GM12873 (cell line): ENCODE measurements around the gene ASPRV1.

Experiments used
- TF ChIP-seq, protein P1 (sequence below): IDR thresholded peaks from 2 replicates; pipeline ENCODE4 v1.5.1; 2012; ENCODE audit warnings: low read depth, mild to moderate bottlenecking, moderate library complexity, low read length, control low read depth; ENCODE audit not compliant: insufficient read depth; ENCODE audit errors: missing control alignments

The ASPRV1 gene

DNA sequence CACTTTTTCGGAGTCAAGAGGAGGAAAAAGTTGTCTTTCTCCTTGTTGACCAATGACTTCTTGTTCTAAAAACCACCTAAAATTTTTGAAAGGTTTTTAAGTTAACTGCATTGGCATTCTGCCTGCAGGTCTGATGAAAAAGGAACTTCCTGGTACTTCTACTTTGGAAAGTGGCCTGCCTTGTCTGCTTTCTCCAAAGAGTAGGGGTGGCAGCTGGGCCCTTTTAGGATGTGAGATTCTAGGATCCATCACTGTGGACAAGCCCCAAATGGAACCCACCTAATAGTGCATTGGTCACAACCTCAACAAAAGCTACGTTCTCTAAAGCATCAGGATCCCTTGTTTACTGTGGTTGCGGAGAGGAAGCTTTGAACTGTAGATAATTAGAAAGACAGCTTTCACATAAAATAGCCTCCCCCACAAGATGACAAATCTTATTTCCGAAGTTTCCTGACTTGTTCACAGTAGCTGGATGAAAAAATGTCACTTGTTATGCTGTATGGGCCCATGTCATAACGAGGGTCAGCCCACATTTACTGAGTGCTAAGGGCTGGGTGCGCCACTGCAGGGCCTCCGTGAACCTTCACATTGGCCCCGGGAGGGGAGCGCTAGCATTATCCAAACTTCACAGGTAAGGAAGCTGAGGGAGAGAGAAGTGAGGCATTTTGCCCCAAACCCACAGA is 17.4 kb downstream of the ASPRV1 start:
- TF ChIP-seq, protein P1, sequence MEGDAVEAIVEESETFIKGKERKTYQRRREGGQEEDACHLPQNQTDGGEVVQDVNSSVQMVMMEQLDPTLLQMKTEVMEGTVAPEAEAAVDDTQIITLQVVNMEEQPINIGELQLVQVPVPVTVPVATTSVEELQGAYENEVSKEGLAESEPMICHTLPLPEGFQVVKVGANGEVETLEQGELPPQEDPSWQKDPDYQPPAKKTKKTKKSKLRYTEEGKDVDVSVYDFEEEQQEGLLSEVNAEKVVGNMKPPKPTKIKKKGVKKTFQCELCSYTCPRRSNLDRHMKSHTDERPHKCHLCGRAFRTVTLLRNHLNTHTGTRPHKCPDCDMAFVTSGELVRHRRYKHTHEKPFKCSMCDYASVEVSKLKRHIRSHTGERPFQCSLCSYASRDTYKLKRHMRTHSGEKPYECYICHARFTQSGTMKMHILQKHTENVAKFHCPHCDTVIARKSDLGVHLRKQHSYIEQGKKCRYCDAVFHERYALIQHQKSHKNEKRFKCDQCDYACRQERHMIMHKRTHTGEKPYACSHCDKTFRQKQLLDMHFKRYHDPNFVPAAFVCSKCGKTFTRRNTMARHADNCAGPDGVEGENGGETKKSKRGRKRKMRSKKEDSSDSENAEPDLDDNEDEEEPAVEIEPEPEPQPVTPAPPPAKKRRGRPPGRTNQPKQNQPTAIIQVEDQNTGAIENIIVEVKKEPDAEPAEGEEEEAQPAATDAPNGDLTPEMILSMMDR: no peak

DNA sequence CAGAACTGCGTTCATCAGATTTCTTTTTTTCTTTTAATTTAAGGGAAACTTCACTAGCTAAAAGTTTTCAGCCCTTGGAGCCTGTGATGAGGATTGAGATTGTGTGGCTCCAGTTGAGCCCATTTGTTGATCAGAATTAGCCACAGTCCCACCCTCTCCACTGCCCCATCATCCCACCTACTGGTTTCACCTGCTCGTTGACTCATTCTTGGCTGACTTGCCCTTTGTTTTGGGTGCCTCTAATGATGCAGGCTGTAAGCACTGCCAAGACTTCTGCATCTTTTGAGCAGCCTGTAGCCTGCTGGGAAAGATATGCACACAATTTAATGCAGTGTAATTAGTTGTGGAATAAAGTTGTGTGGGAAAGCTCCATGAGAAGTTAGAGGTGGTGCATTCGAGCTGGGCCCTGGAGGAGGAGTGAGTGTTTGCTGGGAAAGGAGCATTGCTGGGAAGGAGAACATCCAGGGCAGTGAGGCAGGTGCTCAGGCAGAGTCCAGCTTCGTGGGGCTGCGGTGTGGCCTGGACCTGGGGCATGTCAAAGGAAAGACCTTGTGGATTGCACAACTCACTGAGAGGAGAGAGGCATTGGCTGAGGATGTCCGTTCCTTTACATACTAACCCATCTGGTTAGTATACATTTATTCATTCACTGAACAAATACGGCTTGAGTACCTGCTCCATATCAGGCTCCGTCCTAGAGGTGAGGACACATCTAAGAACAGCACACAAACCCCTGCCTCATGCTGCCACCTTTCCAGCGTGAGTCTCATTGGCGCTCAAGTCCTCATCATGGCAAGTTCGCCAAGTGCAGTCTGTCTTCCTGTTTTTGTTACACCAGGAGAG is 18.2 kb downstream of the ASPRV1 start:
- TF ChIP-seq, protein P1: no peak

DNA sequence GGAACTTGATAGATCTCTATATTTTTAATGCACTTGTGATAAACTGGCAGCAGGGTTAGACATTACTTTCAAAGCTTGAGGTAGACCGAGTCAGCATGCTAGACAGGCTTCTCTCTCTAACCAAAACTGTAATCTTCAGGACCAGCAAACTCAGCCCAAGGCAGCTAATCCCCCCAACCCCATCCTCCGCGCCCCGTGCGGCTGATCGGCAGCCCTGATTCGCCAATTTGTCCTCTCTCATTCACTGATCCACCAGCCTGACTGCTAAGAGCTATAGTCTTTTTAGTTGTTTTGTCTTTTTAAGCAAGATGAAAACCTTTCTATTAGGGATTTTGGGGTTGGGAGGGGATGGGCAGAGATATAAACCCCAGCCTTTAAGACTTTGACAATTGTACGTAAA is 20.7 kb downstream of the ASPRV1 start:
- TF ChIP-seq, protein P1: no peak

DNA sequence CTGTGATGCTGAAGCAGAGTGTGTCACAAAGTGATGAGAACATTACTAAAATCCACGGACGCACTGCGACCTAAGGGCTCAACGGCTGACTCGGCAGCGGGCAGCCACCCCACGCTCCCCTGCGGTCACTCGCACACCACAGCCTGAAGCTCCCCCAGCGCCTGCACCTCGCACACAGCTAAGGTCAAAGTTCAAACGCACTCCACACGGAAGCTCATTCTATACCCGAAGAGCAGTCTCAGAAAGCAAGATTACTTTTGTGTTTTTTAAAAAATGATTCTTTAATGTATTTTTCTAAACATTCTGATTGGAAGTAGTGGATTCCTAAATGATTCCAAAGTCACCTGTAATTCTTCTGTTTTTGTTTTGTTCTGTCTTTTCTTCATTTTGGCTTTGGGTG is 21.7 kb downstream of the ASPRV1 start:
- TF ChIP-seq, protein P1: no peak

DNA sequence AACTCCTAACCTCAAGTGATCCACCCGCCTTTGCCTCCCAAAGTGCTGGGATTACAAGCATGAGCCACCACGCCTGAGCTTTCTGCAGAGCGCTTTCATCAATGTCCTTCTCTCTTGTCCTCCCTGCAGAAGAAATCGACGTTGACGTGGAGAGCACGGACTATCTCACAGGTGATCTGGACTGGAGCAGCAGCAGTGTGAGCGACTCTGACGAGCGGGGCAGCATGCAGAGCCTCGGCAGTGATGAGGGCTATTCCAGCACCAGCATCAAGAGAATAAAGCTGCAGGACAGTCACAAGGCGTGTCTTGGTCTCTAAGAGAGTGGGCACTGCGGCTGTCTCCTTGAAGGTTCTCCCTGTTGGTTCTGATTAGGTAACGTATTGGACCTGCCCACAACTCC is 23.5 kb downstream of the ASPRV1 start:
- TF ChIP-seq, protein P1: no peak

DNA sequence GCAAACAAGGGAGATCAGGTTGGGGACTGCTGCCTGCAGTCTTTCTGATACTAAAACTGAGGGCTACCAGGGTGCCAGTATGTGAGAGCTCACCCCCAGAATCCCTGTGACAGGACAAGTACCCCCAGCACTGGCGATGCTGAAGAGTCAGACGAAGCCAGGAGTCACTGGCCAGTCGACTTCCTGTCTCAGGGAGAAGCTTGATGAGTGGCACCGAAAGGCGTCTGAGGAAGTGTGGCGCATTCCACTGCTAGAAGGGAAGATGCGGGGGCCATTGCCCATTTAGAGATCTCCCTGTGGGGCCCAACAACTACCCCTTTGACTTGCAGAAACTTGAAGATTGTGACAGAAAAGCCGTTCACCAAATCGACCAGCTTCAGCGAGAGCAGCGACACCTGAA is 24.5 kb downstream of the ASPRV1 start:
- TF ChIP-seq, protein P1: no peak

DNA sequence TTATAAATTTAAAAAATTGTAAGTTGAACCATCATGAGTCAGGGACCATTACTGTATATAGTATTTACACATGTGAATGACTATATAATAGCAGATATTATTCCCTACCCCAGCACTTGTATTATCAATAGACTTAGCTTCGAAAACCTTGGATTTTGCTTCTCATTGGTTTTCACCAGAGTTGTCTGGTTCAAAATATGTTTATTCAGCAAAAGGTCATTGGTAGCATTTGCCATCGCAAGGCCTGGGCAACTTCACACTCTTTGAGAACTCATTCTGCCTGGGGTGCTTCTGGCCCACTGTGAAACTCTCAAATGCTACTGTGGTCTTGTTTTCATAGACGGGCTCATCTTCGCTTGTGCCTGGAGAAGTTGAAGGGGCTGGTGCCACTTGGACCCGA is 26.4 kb downstream of the ASPRV1 start:
- TF ChIP-seq, protein P1: no peak
